Renal pelvis (tissue), 12 donors: ENCODE data around the gene ELANE. TPM values are rescaled to one million over a fixed set of nuclear protein-coding genes. Genes with fewer than 3 reads are reported as not detected.

Experiments used
- DNase-seq: peaks from one replicate; pipeline ENCODE4 v3.0.0-alpha.2; 2013
- long read RNA-seq, 16 experiments: transcript quantifications; one replicate each; lab custom pipeline, GENCODE V29; 2026
- polyA plus RNA-seq, 3 donors: library from polyadenylated mRNA; unstranded; fragments of 120-200 nt; gene quantifications; one replicate each; pipeline ENCODE4 v1.2.1, GENCODE V29; 2013; ENCODE audit not compliant: insufficient read length in 3 of 3

Gene ELANE
- polyA plus RNA-seq = under 1 TPM; 0.25 to 0.51 (median 0.46) TPM
- long read RNA-seq, donor 1 = 0 reads
- long read RNA-seq, donor 2, partial matches to known transcripts = 0 of 1 reads
- long read RNA-seq, donor 2, other reads (novel, unspliced or antisense) = 0 of 1 reads
- long read RNA-seq, donor 3 = 0 reads
- long read RNA-seq, donor 4, partial matches to known transcripts = 0 of 3 reads
- long read RNA-seq, donor 4, other reads (novel, unspliced or antisense) = 0 of 3 reads
- long read RNA-seq, donor 5, partial matches to known transcripts = 0 of 1 reads
- long read RNA-seq, donor 5, other reads (novel, unspliced or antisense) = 0 of 1 reads
- long read RNA-seq, donor 6 = 0 reads
- long read RNA-seq, donor 7, partial matches to known transcripts = 0 of 1 reads
- long read RNA-seq, donor 7, other reads (novel, unspliced or antisense) = 0 of 1 reads
- long read RNA-seq, donor 8, partial matches to known transcripts = 0 of 1 reads
- long read RNA-seq, donor 8, other reads (novel, unspliced or antisense) = 0 of 1 reads
- long read RNA-seq, donor 9 = 0 reads
- long read RNA-seq, donor 10 = 0 reads
- long read RNA-seq, donor 11 = 0 reads
- long read RNA-seq, donor 12 = 0 reads
- long read RNA-seq, donor 13 = 0 reads
- long read RNA-seq, donor 14 = 0 reads
- long read RNA-seq, donor 15 = 0 reads
- long read RNA-seq, donor 16 = 0 reads

GRCh38 chr19:852136-853013, at the start of gene ELANE:
Gene ELANE (plus strand): TSS chr19:852303. CDS start chr19:852329, 26 bp downstream.
- no peak for DNase-seq

- DNase-seq = no peak
Measured at GRCh38 chr19:802498-803098, 49.5 kb upstream of the ELANE start.

- DNase-seq = no peak
Measured at GRCh38 chr19:803099-803561, 49.0 kb upstream of the ELANE start.

- DNase-seq = no peak
Measured at GRCh38 chr19:803686-804418, 48.3 kb upstream of the ELANE start.

GRCh38 chr19:804419-805165, 47.5 kb upstream of the ELANE start:
- no peak for DNase-seq

- DNase-seq = no peak
Measured at GRCh38 chr19:805166-805551, 46.9 kb upstream of the ELANE start.

- DNase-seq = no peak
Measured at GRCh38 chr19:805600-806550, 46.2 kb upstream of the ELANE start.

GRCh38 chr19:806815-807421, 45.2 kb upstream of the ELANE start:
- DNase-seq = no peak

- no peak for DNase-seq
Measured at GRCh38 chr19:807627-808422, 44.3 kb upstream of the ELANE start.

- no peak for DNase-seq
Measured at GRCh38 chr19:808423-808775, 43.7 kb upstream of the ELANE start.

GRCh38 chr19:810077-810855, 41.8 kb upstream of the ELANE start:
- DNase-seq = no peak

GRCh38 chr19:810883-811489, 41.1 kb upstream of the ELANE start:
- DNase-seq = no peak

- DNase-seq = no peak
Measured at GRCh38 chr19:811506-812048, 40.5 kb upstream of the ELANE start.

GRCh38 chr19:812049-812746, 39.9 kb upstream of the ELANE start:
- DNase-seq = no peak

- no peak for DNase-seq
Measured at GRCh38 chr19:812747-813218, 39.3 kb upstream of the ELANE start.
